Erythroblast (primary cell): Measurements from ENCODE around the gene RENBP.

ENCODE experiments used
- GATA1 ChIP-seq: IDR thresholded peaks from 2 replicates; pipeline ENCODE4 v1.6.1; 2011; ENCODE audit warnings: low read depth, mild to moderate bottlenecking, control low read depth, low read length, moderate library complexity
- POLR2A ChIP-seq: IDR thresholded peaks from 2 replicates; pipeline ENCODE4 v1.6.1; 2011; ENCODE audit warnings: mild to moderate bottlenecking, low read length

GRCh38 chrX:153944140-153944799, at the start of gene RENBP:
- TF ChIP-seq POLR2A: peak; percentile 26
- TF ChIP-seq GATA1: no peak
